Epithelial cell of esophagus (primary cell): ENCODE data around the gene DCDC2.

Experiments
- DNase-seq: peaks from one replicate; pipeline ENCODE4 v3.0.0; 2010; ENCODE audit warnings: low read depth
- H3K4me3 ChIP-seq: 2 replicates; pipeline ENCODE4 v1.5.1; 2011; ENCODE audit warnings: mild to moderate bottlenecking, low read length, control low read depth
- CTCF ChIP-seq: IDR thresholded peaks from 2 replicates; pipeline ENCODE4 v1.5.1; 2011; ENCODE audit warnings: low read depth, mild to moderate bottlenecking, low read length, control low read depth, inconsistent platforms; ENCODE audit not compliant: insufficient read depth; ENCODE audit errors: missing control alignments

The DCDC2 gene

GRCh38 chr6:24126586-24127192 lies 231.2 kb downstream of the DCDC2 start:
- no peak overlapping the region for H3K4me3 ChIP-seq
- no peak for TF ChIP-seq CTCF
- peak; percentile 74 for DNase-seq

- TF ChIP-seq CTCF: no peak
- no peak within 1 kb of the TSS for H3K4me3 ChIP-seq
- DNase-seq: peak; percentile 24
Measured at GRCh38 chr6:24125980-24126379, 231.9 kb downstream of the DCDC2 start, which contains the start of gene NRSN1. Gene NRSN1 (plus strand): TSS chr6:24126215. CDS start chr6:24134328, 8,113 bp downstream.

GRCh38 chr6:24122139-24122538 lies 235.7 kb downstream of the DCDC2 start:
- no peak overlapping the region for H3K4me3 ChIP-seq
- TF ChIP-seq CTCF: no peak
- no peak for DNase-seq
